GM12873 (cell line): ENCODE measurements around the gene KDM1A.

Experiments
- TF ChIP-seq, protein P1 (sequence below): IDR thresholded peaks from 2 replicates; pipeline ENCODE4 v1.5.1; 2012; ENCODE audit warnings: low read depth, mild to moderate bottlenecking, moderate library complexity, low read length, control low read depth; ENCODE audit not compliant: insufficient read depth; ENCODE audit errors: missing control alignments

Gene KDM1A

DNA sequence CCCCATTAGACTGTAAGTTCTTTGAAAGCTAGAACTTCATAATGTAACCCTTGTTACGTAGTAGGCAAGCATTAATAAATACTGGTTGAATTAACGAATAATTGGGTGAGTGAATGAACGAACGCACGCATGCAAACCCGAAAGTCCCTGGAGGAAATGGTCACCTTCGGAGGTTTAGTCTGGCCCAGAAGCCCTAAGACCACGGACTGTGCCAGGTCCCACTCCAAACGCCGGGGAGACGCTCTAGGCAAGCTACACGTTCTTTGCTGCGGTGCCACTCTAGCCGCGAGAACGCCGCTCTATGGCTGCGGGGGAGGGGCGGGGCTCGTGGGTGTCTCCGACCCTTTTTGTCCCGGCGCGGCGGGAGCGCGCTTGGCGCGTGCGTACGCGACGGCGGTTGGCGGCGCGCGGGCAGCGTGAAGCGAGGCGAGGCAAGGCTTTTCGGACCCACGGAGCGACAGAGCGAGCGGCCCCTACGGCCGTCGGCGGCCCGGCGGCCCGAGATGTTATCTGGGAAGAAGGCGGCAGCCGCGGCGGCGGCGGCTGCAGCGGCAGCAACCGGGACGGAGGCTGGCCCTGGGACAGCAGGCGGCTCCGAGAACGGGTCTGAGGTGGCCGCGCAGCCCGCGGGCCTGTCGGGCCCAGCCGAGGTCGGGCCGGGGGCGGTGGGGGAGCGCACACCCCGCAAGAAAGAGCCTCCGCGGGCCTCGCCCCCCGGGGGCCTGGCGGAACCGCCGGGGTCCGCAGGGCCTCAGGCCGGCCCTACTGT, at the start of gene KDM1A:
Gene KDM1A (plus strand): TSS at position 375 of the 769 bp plus-strand sequence. CDS start 129 bp downstream, at position 504.
- TF ChIP-seq, protein P1, sequence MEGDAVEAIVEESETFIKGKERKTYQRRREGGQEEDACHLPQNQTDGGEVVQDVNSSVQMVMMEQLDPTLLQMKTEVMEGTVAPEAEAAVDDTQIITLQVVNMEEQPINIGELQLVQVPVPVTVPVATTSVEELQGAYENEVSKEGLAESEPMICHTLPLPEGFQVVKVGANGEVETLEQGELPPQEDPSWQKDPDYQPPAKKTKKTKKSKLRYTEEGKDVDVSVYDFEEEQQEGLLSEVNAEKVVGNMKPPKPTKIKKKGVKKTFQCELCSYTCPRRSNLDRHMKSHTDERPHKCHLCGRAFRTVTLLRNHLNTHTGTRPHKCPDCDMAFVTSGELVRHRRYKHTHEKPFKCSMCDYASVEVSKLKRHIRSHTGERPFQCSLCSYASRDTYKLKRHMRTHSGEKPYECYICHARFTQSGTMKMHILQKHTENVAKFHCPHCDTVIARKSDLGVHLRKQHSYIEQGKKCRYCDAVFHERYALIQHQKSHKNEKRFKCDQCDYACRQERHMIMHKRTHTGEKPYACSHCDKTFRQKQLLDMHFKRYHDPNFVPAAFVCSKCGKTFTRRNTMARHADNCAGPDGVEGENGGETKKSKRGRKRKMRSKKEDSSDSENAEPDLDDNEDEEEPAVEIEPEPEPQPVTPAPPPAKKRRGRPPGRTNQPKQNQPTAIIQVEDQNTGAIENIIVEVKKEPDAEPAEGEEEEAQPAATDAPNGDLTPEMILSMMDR = peak; percentile 39

DNA sequence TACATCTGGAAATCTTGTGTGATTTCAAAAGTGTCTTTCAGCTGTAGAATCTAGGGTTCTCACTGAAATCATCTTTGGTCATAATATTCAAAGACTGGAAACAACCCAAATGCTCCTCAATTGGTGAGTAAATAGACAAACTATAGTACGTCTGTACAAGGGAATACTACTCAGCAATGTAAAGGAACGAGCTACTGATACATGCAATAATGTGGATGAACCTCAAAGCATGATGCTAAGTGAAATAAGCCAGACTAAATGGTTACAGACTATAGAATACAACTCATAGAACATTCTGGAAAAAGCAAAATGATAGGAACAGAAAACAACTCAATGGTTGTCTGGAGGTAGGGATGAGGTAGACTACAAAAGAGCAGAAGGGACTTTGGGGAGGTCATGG, 49.2 kb upstream of the KDM1A start:
- TF ChIP-seq, protein P1 = no peak

DNA sequence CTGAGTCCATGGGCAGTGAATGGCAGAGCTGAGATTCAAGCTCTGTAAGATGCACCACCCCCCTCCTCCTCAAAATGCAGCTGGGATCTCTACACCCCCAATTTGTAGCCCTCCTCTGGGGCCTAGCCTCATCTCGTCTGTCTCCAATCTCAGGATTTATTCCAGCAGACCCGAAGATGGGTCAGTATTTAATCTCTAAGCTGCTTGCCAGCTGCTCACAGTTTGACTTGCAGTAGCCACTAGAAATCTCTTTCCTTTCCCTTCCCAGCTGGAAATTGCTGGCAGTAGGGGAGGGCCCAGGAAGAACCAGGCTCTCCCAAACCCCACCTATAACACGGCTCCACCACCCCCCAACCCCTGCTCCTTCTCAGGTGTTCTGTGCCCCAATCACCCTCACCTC, 48.1 kb upstream of the KDM1A start:
- TF ChIP-seq, protein P1 = no peak

- TF ChIP-seq, protein P1 = no peak
Measured at GRCh38 chr1:22971611-22972405, 47.5 kb upstream of the KDM1A start.

DNA sequence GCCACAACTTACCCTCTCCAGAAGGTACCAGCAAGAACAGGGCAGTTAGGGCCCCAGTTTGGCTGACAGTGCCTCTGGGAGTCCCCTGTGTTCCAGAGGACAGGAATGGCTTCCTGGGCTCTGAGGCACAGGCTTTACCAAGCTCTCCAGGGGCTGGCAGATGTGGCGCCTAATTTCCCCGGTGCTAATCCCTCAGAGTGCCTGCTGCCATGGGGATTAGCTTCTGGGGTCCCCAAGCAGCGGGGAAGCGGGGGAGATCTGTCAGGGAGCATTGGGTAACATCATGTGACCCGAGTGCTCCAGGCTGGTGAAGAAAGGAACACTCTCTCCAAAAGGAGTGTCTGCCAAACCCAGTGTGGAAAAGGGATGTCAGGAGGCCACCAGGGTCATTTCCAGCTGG, 46.5 kb upstream of the KDM1A start, which contains the start of gene LACTBL1:
Gene LACTBL1 (minus strand): TSS at position 107 of the 400 bp plus-strand sequence. CDS start 550 bp downstream, outside the sequence.
- TF ChIP-seq, protein P1 = no peak

DNA sequence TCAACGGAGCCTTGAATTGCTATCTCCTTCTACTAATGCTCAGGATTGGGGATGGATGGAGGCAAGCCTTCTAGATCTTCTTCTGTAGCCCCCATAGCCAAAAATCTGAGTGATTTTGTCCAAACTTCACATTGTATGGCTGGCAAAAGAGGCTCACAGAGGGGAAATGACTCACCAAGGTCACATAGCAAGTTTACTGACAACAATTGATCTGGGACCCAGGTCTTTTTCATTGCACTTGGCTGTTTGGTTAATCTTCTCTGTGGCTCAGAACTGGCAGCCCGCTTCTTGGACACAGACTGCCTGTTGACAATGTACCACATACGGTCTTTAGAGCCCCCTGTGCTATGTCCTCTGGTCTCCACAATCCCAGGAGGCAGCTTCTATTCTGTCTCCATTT, 43.6 kb upstream of the KDM1A start:
- TF ChIP-seq, protein P1 = no peak

GRCh38 chr1:22976127-22976460, 43.2 kb upstream of the KDM1A start:
- TF ChIP-seq, protein P1 = no peak
